PC-9 (cell line): ENCODE measurements around the gene CCDC138. TPM values are rescaled to one million over a fixed set of nuclear protein-coding genes. Genes with fewer than 3 reads are reported as not detected.

Experiments used
- BruUV-seq: library from RNA; stranded (reverse); fragments of 400-500 nt; replicated peaks from 2 replicates; lab custom pipeline; 2021; lab: Mats Ljungman, UMichigan
- CTCF ChIA-PET: fragments of 300-600 bp; sonication (Branson Sonifier 250); formaldehyde crosslinking; loops from one replicate; lab custom pipeline; 2022; ENCODE audit warnings: antibody characterized with exemption; lab: Charles Lee
- POLR2A ChIA-PET: fragments of 300-600 bp; sonication (Branson Sonifier 250); formaldehyde crosslinking; loops from one replicate; lab custom pipeline; 2022; ENCODE audit warnings: antibody characterized with exemption; ENCODE audit not compliant: unreplicated experiment; lab: Charles Lee
- DNase-seq, 2 experiments: peaks; one replicate each; pipeline versions ENCODE4 v3.0.0 to v3.0.0-alpha.2; 2015 to 2022; ENCODE audit warnings: mixed read lengths in 1 of 2
- H2AFZ ChIP-seq: fragments of 200-600 bp; sonication (generic); 2 replicates; pipeline ENCODE4 v1.8.1; 2017; ENCODE audit warnings: antibody characterized with exemption
- H3F3A ChIP-seq: fragments of 200-600 bp; sonication (generic); 2 replicates; pipeline ENCODE4 v1.8.1; 2017; ENCODE audit warnings: antibody characterized with exemption, mild to moderate bottlenecking, low read depth; ENCODE audit not compliant: insufficient read depth
- H3K27ac ChIP-seq: fragments of 200-600 bp; sonication (generic); 2 replicates; pipeline ENCODE4 v1.6.1; 2016; ENCODE audit warnings: mixed run types
- H3K27me3 ChIP-seq: fragments of 200-600 bp; sonication (generic); 2 replicates; pipeline ENCODE4 v1.6.1; 2016; ENCODE audit warnings: low read depth, mixed run types; ENCODE audit not compliant: insufficient read depth
- H3K36me3 ChIP-seq: fragments of 200-600 bp; sonication (generic); 2 replicates; pipeline ENCODE4 v1.6.1; 2016; ENCODE audit warnings: low read depth, mixed run types
- H3K4me1 ChIP-seq: fragments of 200-600 bp; sonication (generic); replicated peaks from 2 replicates; pipeline ENCODE4 v1.6.1; 2016; ENCODE audit warnings: mixed run types; ENCODE audit not compliant: insufficient read depth
- H3K4me2 ChIP-seq: fragments of 200-600 bp; sonication (generic); 2 replicates; pipeline ENCODE4 v1.6.1; 2017; ENCODE audit warnings: mixed run types
- H3K4me3 ChIP-seq: fragments of 200-600 bp; sonication (generic); 2 replicates; pipeline ENCODE4 v1.6.1; 2016; ENCODE audit warnings: mixed run types
- H3K79me2 ChIP-seq: fragments of 200-600 bp; sonication (generic); 2 replicates; pipeline ENCODE4 v1.6.1; 2017; ENCODE audit warnings: low read depth, mixed run types
- H3K9me2 ChIP-seq: fragments of 200-600 bp; sonication (generic); 2 replicates; pipeline ENCODE4 v1.8.1; 2017; ENCODE audit warnings: mild to moderate bottlenecking; ENCODE audit not compliant: insufficient read depth
- H3K9me3 ChIP-seq: fragments of 200-600 bp; sonication (generic); 2 replicates; pipeline ENCODE4 v1.8.1; 2016; ENCODE audit warnings: low read depth; ENCODE audit not compliant: insufficient read depth
- H4K20me1 ChIP-seq: fragments of 200-600 bp; sonication (generic); 2 replicates; pipeline ENCODE4 v1.8.1; 2017; ENCODE audit not compliant: insufficient read depth
- EZH2 ChIP-seq: fragments of 200-600 bp; sonication (generic); IDR thresholded peaks from 2 replicates; pipeline ENCODE4 v1.8.0; 2017; ENCODE audit warnings: antibody characterized with exemption, low read depth
- intact Hi-C: fragments of 100-400 bp; cut with micrococcal nuclease; formaldehyde crosslinking; loops from one replicate; pipeline ENCODE4 v1.10.0; 2022; ENCODE audit not compliant: unreplicated experiment
- total RNA-seq: library from RNA; stranded (reverse); gene quantifications from 2 replicates; pipeline ENCODE4 v1.2.3, GENCODE V29; 2021
- TF ChIP-seq, protein P1 (sequence below): fragments of 200-600 bp; sonication (generic); conservative IDR thresholded peaks from 2 replicates; pipeline ENCODE4 v1.6.1; 2017; ENCODE audit warnings: mixed run types, antibody characterized with exemption, mild to moderate bottlenecking, moderate library complexity

The CCDC138 gene
- total RNA-seq, 1 experiment from 2014 or later: 10.1 TPM

DNA sequence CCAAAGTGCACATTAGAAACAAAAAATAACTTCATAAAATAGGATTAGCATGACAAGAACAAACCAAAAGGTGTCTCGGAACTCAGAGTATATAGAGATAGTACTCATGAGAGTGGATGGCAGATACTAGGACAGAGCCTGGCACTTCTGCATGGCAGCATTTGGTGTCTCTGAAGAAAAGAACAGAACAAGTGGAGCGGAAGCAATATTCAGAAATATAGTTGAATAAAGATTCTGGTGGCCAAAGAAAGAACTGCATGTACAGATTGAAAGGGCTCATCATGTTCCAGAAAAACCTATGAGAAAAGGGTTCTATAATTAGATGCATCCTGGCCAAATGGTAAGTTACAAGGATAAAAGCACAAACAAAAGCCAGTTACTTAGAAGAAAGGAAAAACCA lies 90.9 kb downstream of the CCDC138 start:
- Histone ChIP-seq H3F3A (no peaks in the 10 kb centered on the region), H3K27me3 (no peaks in the 10 kb centered on the region), H3K4me1 (no peaks in the 10 kb centered on the region), H3K79me2 (no peaks in the 10 kb centered on the region), H4K20me1 (no peaks in the 10 kb centered on the region), H3K27ac (no peak overlapping the region), H3K9me2 (no peaks in the 10 kb centered on the region), H3K4me3 (no peak overlapping the region), H3K4me2 (no peak overlapping the region), H2AFZ (no peak overlapping the region), H3K36me3 (no peaks in the 10 kb centered on the region), H3K9me3 (no peaks in the 10 kb centered on the region)
- POLR2A ChIA-PET: no interaction called here
- no TSS peak for BruUV-seq
- DNase-seq: no peak
- CTCF ChIA-PET: no interaction called here
- TF ChIP-seq EZH2: no peak
- TF ChIP-seq, protein P1, sequence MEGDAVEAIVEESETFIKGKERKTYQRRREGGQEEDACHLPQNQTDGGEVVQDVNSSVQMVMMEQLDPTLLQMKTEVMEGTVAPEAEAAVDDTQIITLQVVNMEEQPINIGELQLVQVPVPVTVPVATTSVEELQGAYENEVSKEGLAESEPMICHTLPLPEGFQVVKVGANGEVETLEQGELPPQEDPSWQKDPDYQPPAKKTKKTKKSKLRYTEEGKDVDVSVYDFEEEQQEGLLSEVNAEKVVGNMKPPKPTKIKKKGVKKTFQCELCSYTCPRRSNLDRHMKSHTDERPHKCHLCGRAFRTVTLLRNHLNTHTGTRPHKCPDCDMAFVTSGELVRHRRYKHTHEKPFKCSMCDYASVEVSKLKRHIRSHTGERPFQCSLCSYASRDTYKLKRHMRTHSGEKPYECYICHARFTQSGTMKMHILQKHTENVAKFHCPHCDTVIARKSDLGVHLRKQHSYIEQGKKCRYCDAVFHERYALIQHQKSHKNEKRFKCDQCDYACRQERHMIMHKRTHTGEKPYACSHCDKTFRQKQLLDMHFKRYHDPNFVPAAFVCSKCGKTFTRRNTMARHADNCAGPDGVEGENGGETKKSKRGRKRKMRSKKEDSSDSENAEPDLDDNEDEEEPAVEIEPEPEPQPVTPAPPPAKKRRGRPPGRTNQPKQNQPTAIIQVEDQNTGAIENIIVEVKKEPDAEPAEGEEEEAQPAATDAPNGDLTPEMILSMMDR: peak; percentile 20
- intact Hi-C loops: no loop called here

DNA sequence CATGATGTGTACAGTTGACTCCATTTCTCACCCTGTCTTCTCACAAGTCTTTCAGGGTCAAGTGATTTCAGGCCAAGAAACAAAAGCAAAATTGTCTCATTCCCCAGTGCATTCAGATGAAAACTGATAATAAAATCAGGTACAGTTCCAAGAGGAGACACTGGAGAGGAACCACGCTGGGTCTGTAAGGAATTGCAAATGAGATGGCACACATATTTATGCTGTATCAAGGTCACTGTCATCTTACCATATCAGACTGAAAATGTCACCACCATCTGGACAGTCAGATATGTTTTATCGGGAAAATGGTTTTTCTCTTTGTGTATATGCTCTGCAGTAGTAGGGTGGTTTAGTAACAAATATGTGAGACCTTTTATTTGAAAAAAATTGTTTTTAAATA lies 91.7 kb downstream of the CCDC138 start:
- H3K4me3 ChIP-seq: no peak overlapping the region
- DNase-seq: no peak
- no peak overlapping the region for H3K27ac ChIP-seq
- no peaks in the 10 kb centered on the region for H3K27me3 ChIP-seq
- H4K20me1 ChIP-seq: no peaks in the 10 kb centered on the region
- no peak overlapping the region for H2AFZ ChIP-seq
- no peak overlapping the region for H3K4me2 ChIP-seq
- no peaks in the 10 kb centered on the region for H3K9me2 ChIP-seq
- intact Hi-C loops: no loop called here
- no peaks in the 10 kb centered on the region for H3K9me3 ChIP-seq
- ChIA-PET CTCF (no interaction called here), POLR2A (no interaction called here)
- no peaks in the 10 kb centered on the region for H3F3A ChIP-seq
- no peaks in the 10 kb centered on the region for H3K79me2 ChIP-seq
- TF ChIP-seq, protein P1: no peak
- TF ChIP-seq EZH2: no peak
- BruUV-seq: no TSS peak
- no peaks in the 10 kb centered on the region for H3K36me3 ChIP-seq
- H3K4me1 ChIP-seq: no peaks in the 10 kb centered on the region

DNA sequence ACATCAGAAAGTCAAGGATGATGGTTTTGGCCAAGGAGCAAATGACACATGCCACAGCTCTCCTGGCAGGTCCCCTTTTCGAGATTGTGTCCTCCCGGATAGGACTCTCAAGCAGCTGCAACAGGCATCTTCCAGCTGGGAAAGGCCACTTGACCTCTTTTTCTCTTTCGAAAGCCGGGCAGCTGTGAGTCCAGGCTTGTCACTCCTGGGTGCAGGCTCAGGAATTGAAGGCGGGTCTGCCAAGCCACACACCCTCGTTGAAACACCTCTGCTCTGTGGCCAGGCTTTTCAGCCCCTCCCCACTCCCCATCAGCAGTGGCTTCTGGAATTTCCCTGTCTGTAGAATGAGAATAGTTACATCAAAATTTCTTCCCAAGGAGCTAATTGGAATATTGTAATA lies 98.0 kb downstream of the CCDC138 start:
- POLR2A ChIA-PET: no interaction called here

More for the DNA sequence above, 98.0 kb downstream of the CCDC138 start:
- intact Hi-C loops: no loop called here
- no peaks in the 10 kb centered on the region for H3F3A ChIP-seq
- TF ChIP-seq, protein P1: no peak
- TF ChIP-seq EZH2: no peak
- BruUV-seq: no TSS peak
- H3K79me2 ChIP-seq: no peaks in the 10 kb centered on the region
- H3K27ac ChIP-seq: no peak overlapping the region
- H3K4me2 ChIP-seq: no peak overlapping the region
- H4K20me1 ChIP-seq: no peaks in the 10 kb centered on the region
- no peak for DNase-seq
- no peaks in the 10 kb centered on the region for H3K27me3 ChIP-seq
- 0 out of 2 replicates have a peak, but pooled peaks cover 2% of the 10 kb centered on the region for H3K36me3 ChIP-seq
- CTCF ChIA-PET: interaction anchor here (0.6 kb wide), 1 partner anchor 143 kb away, joined by 7 read pairs; no protein-coding TSS in a partner anchor
- H3K9me3 ChIP-seq: 0 out of 2 replicates have a peak, but pooled peaks cover 7% of the 10 kb centered on the region
- no peaks in the 10 kb centered on the region for H3K4me1 ChIP-seq
- no peaks in the 10 kb centered on the region for H3K9me2 ChIP-seq
- no peak overlapping the region for H2AFZ ChIP-seq
- no peak overlapping the region for H3K4me3 ChIP-seq
